Measurements from ENCODE around the gene SCUBE2.
"Not testable (repeated sequence)": the region's sequence is repeated elsewhere in the genome, so short reads cannot be mapped to it uniquely, and the experiment has no call there.

Gene SCUBE2

DNA sequence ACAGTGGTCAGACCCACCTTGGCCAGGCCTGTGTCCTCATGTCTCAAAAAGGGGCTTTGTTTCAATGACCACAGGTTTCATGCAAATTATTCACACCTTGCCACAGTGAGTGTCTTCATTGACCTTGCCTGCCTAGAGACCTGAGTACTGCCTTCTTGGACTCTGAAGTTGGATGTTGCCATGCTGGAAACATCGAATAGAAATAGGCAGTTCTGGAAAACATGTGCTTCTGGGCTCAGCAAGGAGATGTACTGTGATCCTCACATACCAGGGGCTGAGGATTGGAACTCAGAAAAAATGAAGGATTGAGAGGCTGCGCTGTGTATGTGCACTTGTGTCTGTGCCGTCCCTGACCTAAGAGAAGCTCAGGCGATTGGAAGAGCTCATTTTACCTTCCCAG is 78.0 kb downstream of the SCUBE2 start:
- DNase-seq (ENCODE audit: low read depth in 1 of 2, low spot score in 1 of 2): no peak

DNA sequence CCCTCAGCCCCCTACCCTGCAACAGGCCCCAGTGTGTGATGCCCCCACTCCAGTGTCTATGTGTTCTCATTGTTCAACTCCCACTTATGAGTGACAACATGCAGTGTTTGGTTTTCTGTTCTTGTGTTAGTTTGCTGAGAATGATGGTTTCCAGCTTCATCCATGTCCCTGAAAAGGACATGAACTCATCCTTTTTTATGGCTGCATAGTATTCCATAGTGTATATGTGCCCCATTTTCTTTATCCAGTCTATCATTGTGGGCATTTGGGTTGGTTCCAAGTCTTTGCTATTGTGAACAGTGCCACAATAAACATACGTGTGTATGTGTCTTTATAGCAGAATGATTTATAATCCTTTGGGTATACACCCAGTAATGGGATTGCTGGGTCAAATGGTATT is 81.9 kb downstream of the SCUBE2 start:
- not testable (repeated sequence) for DNase-seq (ENCODE audit: low read depth in 1 of 2, low spot score in 1 of 2)

GRCh38 chr11:9008661-9009060 is 82.7 kb downstream of the SCUBE2 start:
- no peak for DNase-seq (ENCODE audit: low read depth in 1 of 2, low spot score in 1 of 2)

- no peak for DNase-seq (ENCODE audit: low read depth in 1 of 2, low spot score in 1 of 2)
Measured at GRCh38 chr11:9008011-9008550, 83.3 kb downstream of the SCUBE2 start.

- DNase-seq (ENCODE audit: low read depth in 1 of 2, low spot score in 1 of 2): no peak
Measured at GRCh38 chr11:9005087-9005486, 86.3 kb downstream of the SCUBE2 start.

GRCh38 chr11:9004183-9004926 is 87.0 kb downstream of the SCUBE2 start:
- peak in 1 of 2 donors; percentile 9 for DNase-seq (ENCODE audit: low read depth in 1 of 2, low spot score in 1 of 2)

DNA sequence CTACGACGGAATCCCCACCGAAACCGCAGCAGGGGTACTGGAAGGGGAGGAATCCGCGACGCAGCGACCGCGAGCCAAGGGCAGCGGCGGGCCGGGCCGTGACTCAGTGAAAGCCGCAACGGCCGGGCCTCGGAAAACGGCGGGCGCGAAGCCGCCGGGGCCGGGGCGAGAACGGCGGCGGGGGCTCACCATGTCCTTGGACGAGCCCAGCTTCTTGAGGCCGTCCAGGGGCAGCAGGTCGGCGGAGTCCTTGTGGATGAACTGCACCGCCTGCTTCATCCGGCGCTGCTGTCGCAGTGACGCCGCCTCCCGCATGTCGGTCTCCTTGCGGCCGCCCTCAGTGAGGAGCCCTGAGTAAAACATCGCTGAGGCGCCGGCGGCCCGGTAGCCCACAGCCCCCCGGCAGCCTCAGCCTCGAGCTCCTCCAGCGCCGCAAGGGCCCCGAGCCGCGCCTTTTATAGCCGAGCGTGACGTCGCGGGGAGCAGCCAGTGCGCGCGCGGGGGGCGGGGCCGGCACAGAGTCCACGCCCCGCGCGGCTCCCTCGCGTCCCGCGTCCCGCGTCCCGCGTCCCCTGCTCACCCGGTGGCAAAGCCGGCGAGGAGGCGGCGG is 87.7 kb downstream of the SCUBE2 start, which contains the start of gene NRIP3:
Gene NRIP3, minus strand, starts transcription at position 429 of the 610 bp plus-strand sequence. Its CDS starts 66 bp downstream, at position 363.
- DNase-seq (ENCODE audit: low read depth in 1 of 2, low spot score in 1 of 2): peak; percentile 48 to 64

DNA sequence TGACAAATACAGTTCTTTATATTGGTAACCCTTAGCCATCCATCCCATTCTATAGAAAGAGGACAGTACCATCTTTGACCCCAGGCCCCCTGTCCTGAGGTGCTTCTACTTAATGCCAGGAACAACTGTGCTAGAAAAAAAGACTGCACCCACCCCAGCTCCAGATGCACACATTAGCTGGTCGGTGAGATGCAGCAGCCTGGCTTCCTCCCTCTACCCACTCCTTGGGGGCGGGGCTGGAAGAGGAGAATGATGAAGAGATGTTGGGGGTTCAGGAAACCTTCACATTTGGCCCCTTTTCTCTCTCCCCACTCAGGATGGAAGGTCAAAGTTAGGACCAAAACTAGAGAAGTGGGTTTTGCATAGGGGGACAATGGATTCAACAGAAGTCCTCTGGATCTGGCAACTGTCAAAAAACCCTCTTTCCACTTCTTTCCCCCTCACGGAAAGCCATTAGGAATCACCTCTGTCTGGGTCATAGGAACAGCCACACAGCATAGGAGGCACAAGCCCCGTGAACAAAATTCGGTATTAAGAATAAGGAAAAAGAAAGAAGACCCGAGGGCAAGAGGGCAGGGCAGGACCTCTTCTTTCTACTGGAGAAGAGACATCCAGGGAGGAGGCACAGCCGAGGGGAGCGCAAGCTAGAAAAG is 88.4 kb downstream of the SCUBE2 start:
- DNase-seq (ENCODE audit: low read depth in 1 of 2, low spot score in 1 of 2): no peak

GRCh38 chr11:9001736-9002135 is 89.7 kb downstream of the SCUBE2 start:
- DNase-seq (ENCODE audit: low read depth in 1 of 2, low spot score in 1 of 2): no peak

- no peak for DNase-seq (ENCODE audit: low read depth in 1 of 2, low spot score in 1 of 2)
Measured at GRCh38 chr11:8998017-8998416, 93.4 kb downstream of the SCUBE2 start.

DNA sequence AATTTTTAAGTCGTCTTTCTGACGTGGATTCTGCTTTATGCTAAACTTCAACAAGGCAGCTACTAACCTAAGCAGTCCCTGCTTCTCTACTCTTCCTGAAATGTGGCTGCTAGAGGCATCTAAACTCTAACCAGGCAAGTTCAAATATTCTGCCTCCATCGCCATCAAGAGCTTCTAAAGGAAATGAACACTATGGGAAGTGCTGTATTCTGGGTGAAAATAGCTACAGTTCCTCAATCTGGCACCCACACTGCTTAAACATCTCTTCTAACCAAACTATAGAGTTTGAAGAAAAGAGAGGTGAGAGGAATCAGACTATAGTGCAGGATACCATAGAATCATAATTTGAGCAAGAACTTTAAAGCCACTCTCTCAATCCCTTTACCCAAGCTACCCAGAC is 93.9 kb downstream of the SCUBE2 start:
- no peak for DNase-seq (ENCODE audit: low read depth in 1 of 2, low spot score in 1 of 2)

GRCh38 chr11:8989453-8989852 is 101.9 kb downstream of the SCUBE2 start:
- DNase-seq (ENCODE audit: low read depth in 1 of 2, low spot score in 1 of 2): no peak

- no peak for DNase-seq (ENCODE audit: low read depth in 1 of 2, low spot score in 1 of 2)
Measured at GRCh38 chr11:8988329-8989234, 102.8 kb downstream of the SCUBE2 start.

DNA sequence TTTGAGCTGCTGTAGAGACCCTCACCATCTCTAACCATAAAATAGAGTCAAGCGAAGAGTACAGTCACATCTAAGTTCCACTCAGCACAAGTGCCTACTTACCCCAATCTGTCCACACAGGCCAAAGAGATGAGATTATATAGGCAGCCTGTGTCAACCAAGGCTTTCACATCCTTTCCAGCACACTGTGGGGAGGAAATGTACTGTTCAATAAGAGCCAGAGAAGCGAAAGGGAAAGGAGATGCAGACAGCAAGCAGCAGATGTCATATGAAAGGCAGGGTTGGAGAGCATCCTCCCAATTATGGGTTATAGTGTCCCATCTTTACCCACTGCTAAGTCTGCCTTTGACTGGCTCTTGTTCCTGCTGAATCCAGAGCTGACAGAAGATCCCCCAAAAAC is 104.0 kb downstream of the SCUBE2 start:
- DNase-seq (ENCODE audit: low read depth in 1 of 2, low spot score in 1 of 2): no peak

DNA sequence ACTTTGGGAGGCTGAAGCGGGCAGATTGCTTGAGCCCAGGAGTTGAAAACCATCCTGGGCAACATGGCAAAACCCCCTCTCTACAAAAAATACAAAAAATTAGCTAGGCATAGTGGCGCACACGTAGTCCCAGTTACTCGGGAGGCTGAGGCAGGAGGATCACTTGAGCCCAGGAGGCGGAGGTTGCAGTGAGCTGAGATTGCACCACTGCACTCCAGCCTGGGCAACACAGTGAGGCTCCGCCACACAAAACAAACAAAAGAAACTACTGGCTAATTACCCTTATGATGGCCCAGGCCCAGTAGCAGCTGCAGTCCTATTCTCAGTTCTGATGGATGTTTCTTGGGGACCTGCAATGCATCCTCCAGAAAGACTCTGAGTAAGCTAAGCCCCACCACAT is 104.6 kb downstream of the SCUBE2 start:
- not testable (repeated sequence) for DNase-seq (ENCODE audit: low read depth in 1 of 2, low spot score in 1 of 2)

DNA sequence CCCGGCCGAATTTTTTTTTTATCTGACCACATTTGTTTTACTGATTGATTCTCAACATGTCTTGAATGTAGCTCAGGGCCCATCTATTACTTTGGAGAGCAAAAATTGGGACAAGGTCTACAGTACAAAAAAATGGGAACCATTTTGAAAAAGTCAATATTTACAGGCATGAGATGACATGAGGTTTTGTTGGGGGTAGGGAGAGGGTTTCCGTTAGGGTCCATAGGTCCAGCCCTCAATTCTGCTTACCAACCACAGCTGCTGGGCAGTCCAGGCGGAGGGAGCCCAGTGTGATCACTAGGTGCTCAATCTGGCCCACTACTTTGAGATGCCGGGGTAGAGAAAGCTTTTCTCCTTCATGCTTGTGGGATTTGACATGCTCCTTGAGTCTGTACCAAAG is 105.9 kb downstream of the SCUBE2 start:
- DNase-seq (ENCODE audit: low read depth in 1 of 2, low spot score in 1 of 2): no peak

DNA sequence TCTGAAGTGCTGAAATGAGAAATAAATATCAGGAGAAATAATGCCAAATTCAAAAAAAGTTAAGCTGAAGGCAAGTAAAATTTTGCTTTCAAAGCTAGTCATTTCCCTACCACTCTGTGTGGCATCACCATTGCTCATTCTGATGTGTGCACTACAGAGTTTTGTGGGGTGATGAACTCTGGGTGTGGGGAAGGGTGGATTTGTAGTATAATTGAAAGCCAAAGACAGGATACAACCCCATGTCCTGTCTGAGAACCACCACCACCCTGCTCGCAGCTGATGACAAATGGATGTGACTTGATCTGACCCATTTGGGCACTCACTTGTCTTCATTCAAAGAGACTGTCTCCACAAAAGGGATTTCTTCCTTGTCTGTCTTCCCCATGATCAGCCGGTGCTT is 107.8 kb downstream of the SCUBE2 start:
- no peak for DNase-seq (ENCODE audit: low read depth in 1 of 2, low spot score in 1 of 2)

DNA sequence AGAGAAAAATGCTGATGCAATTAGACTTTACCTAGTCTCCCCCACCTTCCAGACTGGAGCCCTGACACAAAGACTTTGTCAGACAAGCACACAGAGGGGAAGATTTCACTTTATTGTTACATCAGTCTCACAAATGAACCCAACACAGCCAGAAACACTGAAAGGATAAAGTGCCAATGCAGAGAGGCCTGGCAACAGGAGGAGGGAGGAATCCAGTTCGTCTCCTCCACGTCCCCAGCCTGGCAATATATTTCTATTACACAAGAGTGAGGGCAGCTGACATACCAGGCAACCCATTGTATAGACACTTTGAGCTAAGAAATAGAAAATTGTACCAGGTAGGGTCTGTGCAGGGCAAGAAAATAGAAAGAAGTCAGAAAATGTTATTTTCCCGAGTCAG is 110.9 kb downstream of the SCUBE2 start:
- no peak for DNase-seq (ENCODE audit: low read depth in 1 of 2, low spot score in 1 of 2)

GRCh38 chr11:8979365-8979764 is 112.0 kb downstream of the SCUBE2 start:
- DNase-seq (ENCODE audit: low read depth in 1 of 2, low spot score in 1 of 2): not testable (repeated sequence)

DNA sequence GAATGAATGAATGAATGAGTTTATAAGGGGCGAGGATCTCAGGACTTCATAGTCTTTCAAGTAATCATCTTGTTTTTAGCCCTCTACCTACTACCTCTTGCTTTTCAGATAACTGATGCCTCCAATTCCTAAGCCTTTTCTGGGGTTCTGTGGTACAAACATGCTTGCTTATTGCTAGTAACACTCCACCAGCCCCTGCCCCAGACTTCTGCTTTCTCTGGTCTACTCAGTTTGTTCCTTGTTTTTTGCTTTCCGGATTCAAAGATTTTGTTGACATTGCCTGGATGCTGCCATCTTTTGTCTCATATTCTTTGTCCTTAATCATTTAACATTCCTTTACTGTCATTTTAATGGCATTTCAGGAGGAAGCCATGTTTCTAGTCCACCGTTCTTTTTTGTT is 118.3 kb downstream of the SCUBE2 start:
- no peak for DNase-seq (ENCODE audit: low read depth in 1 of 2, low spot score in 1 of 2)

GRCh38 chr11:8971924-8972316 is 119.5 kb downstream of the SCUBE2 start:
- DNase-seq (ENCODE audit: low read depth in 1 of 2, low spot score in 1 of 2): no peak
